IMR-90 (cell line): ENCODE data around the gene CLNK. TPM values are rescaled to one million over a fixed set of nuclear protein-coding genes. Genes with fewer than 3 reads are reported as not detected.

ENCODE experiments used
- ATAC-seq: fragments of 200-7000 bp; cut with Tn5 transposase; 2 replicates; pipeline ENCODE4 v1.9.1; 2020; ENCODE audit warnings: low read depth, mild to moderate bottlenecking, moderate library complexity
- BruUV-seq: library from RNA; stranded (reverse); fragments of 400-500 nt; replicated peaks from 2 replicates; lab custom pipeline; 2021; lab: Mats Ljungman, UMichigan
- CTCF ChIA-PET: fragments of 300-600 bp; formaldehyde crosslinking; extraction: SDS; loops from one replicate; lab custom pipeline; 2021; ENCODE audit warnings: antibody characterized with exemption; lab: Yijun Ruan, JAX
- POLR2A ChIA-PET: fragments of 300-600 bp; sonication (Branson Sonifier 250); formaldehyde crosslinking; loops from one replicate; lab custom pipeline; 2022; ENCODE audit warnings: antibody characterized with exemption; ENCODE audit not compliant: unreplicated experiment; lab: Charles Lee
- DNase-seq: peaks from one replicate; pipeline ENCODE4 v3.0.0; 2013
- H2AFZ ChIP-seq: replicated peaks from 2 replicates; pipeline ENCODE3; 2013; ENCODE audit warnings: low read length, mild to moderate bottlenecking; ENCODE audit not compliant: poor library complexity
- H2AK5ac ChIP-seq: 2 replicates; pipeline ENCODE4 v1.6.1; 2013; ENCODE audit warnings: low read depth, low read length, inconsistent platforms
- H2AK9ac ChIP-seq: replicated peaks from 2 replicates; pipeline ENCODE3; 2013; ENCODE audit warnings: mild to moderate bottlenecking, low read depth, low read length, moderate library complexity; ENCODE audit not compliant: poor library complexity
- H2BK120ac ChIP-seq: 2 replicates; pipeline ENCODE4 v1.6.1; 2013; ENCODE audit warnings: low read depth, low read length, inconsistent platforms
- H2BK15ac ChIP-seq: 3 replicates; pipeline ENCODE4 v1.6.1; 2013; ENCODE audit warnings: low read depth, low read length, inconsistent platforms
- H2BK20ac ChIP-seq: 2 replicates; pipeline ENCODE4 v1.6.1; 2013; ENCODE audit warnings: low read depth, mild to moderate bottlenecking, inconsistent platforms, low read length, moderate library complexity
- H2BK5ac ChIP-seq: 2 replicates; pipeline ENCODE4 v1.6.1; 2013; ENCODE audit warnings: mild to moderate bottlenecking, low read depth, low read length, inconsistent platforms; ENCODE audit not compliant: poor library complexity, severe bottlenecking
- H3K14ac ChIP-seq: replicated peaks from 2 replicates; pipeline ENCODE4 v1.6.1; 2013; ENCODE audit warnings: low read depth, low read length, inconsistent platforms
- H3K18ac ChIP-seq: 2 replicates; pipeline ENCODE4 v1.6.1; 2013; ENCODE audit warnings: low read depth, low read length, control low read depth
- H3K23ac ChIP-seq: 2 replicates; pipeline ENCODE4 v1.6.1; 2013; ENCODE audit warnings: low read depth, low read length, inconsistent platforms
- H3K27ac ChIP-seq: 2 replicates; pipeline ENCODE4 v1.5.1; 2013; ENCODE audit warnings: mild to moderate bottlenecking, control low read depth, low read length; ENCODE audit not compliant: insufficient read depth
- H3K27me3 ChIP-seq: 2 replicates; pipeline ENCODE4 v1.6.1; 2013; ENCODE audit warnings: low read length; ENCODE audit not compliant: control insufficient read depth, insufficient read depth
- H3K36me3 ChIP-seq: 2 replicates; pipeline ENCODE4 v1.6.1; 2013; ENCODE audit warnings: low read length, mixed read lengths; ENCODE audit not compliant: control insufficient read depth, insufficient read depth
- H3K4ac ChIP-seq: 2 replicates; pipeline ENCODE4 v1.6.1; 2013; ENCODE audit warnings: low read depth, low read length, inconsistent platforms
- H3K4me1 ChIP-seq: 2 replicates; pipeline ENCODE4 v1.6.1; 2013; ENCODE audit warnings: low read length, mixed read lengths; ENCODE audit not compliant: control insufficient read depth, insufficient read depth
- H3K4me2 ChIP-seq: 2 replicates; pipeline ENCODE4 v1.6.1; 2013; ENCODE audit warnings: low read depth, mild to moderate bottlenecking, control low read depth, low read length, moderate library complexity
- H3K4me3 ChIP-seq: 2 replicates; pipeline ENCODE4 v1.5.1; 2013; ENCODE audit warnings: low read depth, mild to moderate bottlenecking, control low read depth, low read length, moderate library complexity; ENCODE audit not compliant: insufficient read depth
- H3K56ac ChIP-seq: 2 replicates; pipeline ENCODE4 v1.6.1; 2013; ENCODE audit warnings: low read length, inconsistent platforms; ENCODE audit not compliant: insufficient read depth; ENCODE audit errors: extremely low read depth
- H3K79me1 ChIP-seq, 2 experiments: 2 replicates each; pipeline ENCODE4 v1.6.1; 2013; ENCODE audit warnings: low read length in 2 of 2, inconsistent platforms in 1 of 2, low read depth in 1 of 2
- H3K9ac ChIP-seq: 2 replicates; pipeline ENCODE4 v1.6.1; 2013; ENCODE audit warnings: low read depth, low read length, control low read depth
- H3K9me1 ChIP-seq: 2 replicates; pipeline ENCODE4 v1.6.1; 2013; ENCODE audit warnings: low read length, inconsistent platforms; ENCODE audit not compliant: insufficient read depth
- H3K9me3 ChIP-seq: 2 replicates; pipeline ENCODE4 v1.6.1; 2013; ENCODE audit warnings: low read length; ENCODE audit not compliant: control insufficient read depth, insufficient read depth
- H4K20me1 ChIP-seq: 2 replicates; pipeline ENCODE4 v1.6.1; 2013; ENCODE audit warnings: low read length, inconsistent platforms; ENCODE audit not compliant: insufficient read depth
- H4K5ac ChIP-seq: 2 replicates; pipeline ENCODE4 v1.6.1; 2013; ENCODE audit warnings: mild to moderate bottlenecking, low read depth, low read length, control low read depth
- H4K8ac ChIP-seq, 2 experiments: 2 replicates each; pipeline ENCODE4 v1.6.1; 2013; ENCODE audit warnings: low read depth in 2 of 2, low read length in 2 of 2, control low read depth in 1 of 2, inconsistent platforms in 1 of 2
- H4K91ac ChIP-seq: 2 replicates; pipeline ENCODE4 v1.6.1; 2013; ENCODE audit warnings: low read depth, low read length, inconsistent platforms; ENCODE audit not compliant: insufficient read depth
- BHLHE40 ChIP-seq: fragments of 150-350 bp; IDR thresholded peaks from 2 replicates; pipeline ENCODE4 v1.6.1; 2016; ENCODE audit warnings: mild to moderate bottlenecking, low read depth, low read length
- CEBPB ChIP-seq: IDR thresholded peaks from 2 replicates; pipeline ENCODE4 v1.6.1; 2012; ENCODE audit warnings: low read depth, low read length, improper control_type of control experiment
- CHD1 ChIP-seq: IDR thresholded peaks from 2 replicates; pipeline ENCODE4 v1.6.1; 2012; ENCODE audit warnings: low read depth, low read length, improper control_type of control experiment
- CTCF ChIP-seq: conservative IDR thresholded peaks from 2 replicates; pipeline ENCODE4 v1.5.1; 2012; ENCODE audit warnings: mild to moderate bottlenecking, low read depth, low read length, improper control_type of control experiment
- ELK1 ChIP-seq: fragments of 150-350 bp; IDR thresholded peaks from 2 replicates; pipeline ENCODE4 v1.6.1; 2016; ENCODE audit warnings: low read depth, mild to moderate bottlenecking, low read length, moderate library complexity, borderline replicate concordance
- FOS ChIP-seq: fragments of 150-350 bp; IDR thresholded peaks from 2 replicates; pipeline ENCODE4 v1.6.1; 2016; ENCODE audit warnings: low read depth, low read length
- MAFK ChIP-seq: IDR thresholded peaks from 2 replicates; pipeline ENCODE4 v1.6.1; 2012; ENCODE audit warnings: low read depth, low read length, improper control_type of control experiment
- MAZ ChIP-seq: IDR thresholded peaks from 2 replicates; pipeline ENCODE4 v1.6.1; 2012; ENCODE audit warnings: low read depth, mild to moderate bottlenecking, low read length, improper control_type of control experiment, moderate library complexity, borderline replicate concordance
- MXI1 ChIP-seq: IDR thresholded peaks from 2 replicates; pipeline ENCODE4 v1.6.1; 2012; ENCODE audit warnings: low read depth, mild to moderate bottlenecking, low read length, moderate library complexity, borderline replicate concordance
- NFE2L2 ChIP-seq: fragments of 150-350 bp; IDR thresholded peaks from 2 replicates; pipeline ENCODE4 v1.6.1; 2016; ENCODE audit warnings: low read depth, mild to moderate bottlenecking, low read length
- POLR2A ChIP-seq: IDR thresholded peaks from 2 replicates; pipeline ENCODE4 v1.6.1; 2012; ENCODE audit warnings: mild to moderate bottlenecking, low read depth, low read length
- RAD21 ChIP-seq: IDR thresholded peaks from 2 replicates; pipeline ENCODE4 v1.6.1; 2012; ENCODE audit warnings: low read length, improper control_type of control experiment
- RCOR1 ChIP-seq: IDR thresholded peaks from 2 replicates; pipeline ENCODE4 v1.6.1; 2012; ENCODE audit warnings: mild to moderate bottlenecking, low read length, improper control_type of control experiment; ENCODE audit not compliant: insufficient replicate concordance
- RFX5 ChIP-seq: IDR thresholded peaks from 2 replicates; pipeline ENCODE4 v1.8.0; 2012; ENCODE audit warnings: low read depth, mild to moderate bottlenecking, low read length, moderate library complexity
- SMC3 ChIP-seq: fragments of 150-350 bp; IDR thresholded peaks from 2 replicates; pipeline ENCODE4 v1.6.1; 2016; ENCODE audit warnings: low read depth, mild to moderate bottlenecking, antibody characterized with exemption, low read length, moderate library complexity
- USF2 ChIP-seq: fragments of 150-350 bp; IDR thresholded peaks from 2 replicates; pipeline ENCODE4 v1.6.1; 2017; ENCODE audit warnings: mild to moderate bottlenecking, antibody characterized with exemption, low read length, low read depth
- WGBS, 2 experiments: methylation state at CpG; one replicate each; pipeline versions ENCODE4 v1.1.5 to v1.1.7; 2013; ENCODE audit warnings: missing lambda C conversion rate in 2 of 2; ENCODE audit not compliant: insufficient read length in 1 of 2; ENCODE audit errors: extremely low coverage in 2 of 2; 5-methylcytosine and 5-hydroxymethylcytosine counted together
- dilution Hi-C: fragments of 300-500 bp; cut with HindIII; formaldehyde crosslinking; loops from one replicate; pipeline ENCODE4 v1.14.3; 2018; ENCODE audit warnings: low sequenced_read_pairs; ENCODE audit not compliant: unreplicated experiment
- in situ Hi-C: fragments of 300-500 bp; cut with MboI; formaldehyde crosslinking; loops from 3 replicates; pipeline ENCODE4 v1.14.3; 2019; ENCODE audit warnings: low sequenced_read_pairs, inconsistent platforms, mixed read lengths
- intact Hi-C: fragments of 100-400 bp; cut with micrococcal nuclease; formaldehyde crosslinking; loops from 2 replicates; pipeline ENCODE4 v1.10.0; 2022
- polyA plus RNA-seq, 3 experiments: library from polyadenylated mRNA; depleted of rRNA; stranded (reverse); fragments of >200 nt; gene quantifications; 2 replicates each; pipeline ENCODE4 v1.2.3, GENCODE V29; 2012; ENCODE audit warnings: low replicate concordance in 1 of 3
- total RNA-seq: library from RNA; depleted of rRNA; stranded (reverse); fragments of >200 nt; gene quantifications from 2 replicates; pipeline ENCODE4 v1.2.3, GENCODE V29; 2012

The CLNK gene
- total and polyA plus RNA-seq, 2 of the 4 experiments (the other 2 are of a cell fraction) = not detected

- DNase-seq (no peak), ATAC-seq (no peak)
- Histone ChIP-seq H4K20me1 (no peaks in the 10 kb centered on the region), H3K27me3 (peaks cover 9% of the 10 kb centered on the region), H2BK20ac (no peak overlapping the region), H3K36me3 (no peaks in the 10 kb centered on the region), H3K79me1 (no peaks in the 10 kb centered on the region), H4K8ac (no peak overlapping the region), H3K56ac (no peak overlapping the region), H2AK5ac (no peak overlapping the region), H3K27ac (no peak overlapping the region), H3K4ac (no peak overlapping the region), H2AFZ (no peak overlapping the region), H3K9me3 (no peaks in the 10 kb centered on the region), H2BK5ac (no peak overlapping the region), H3K4me1 (no peaks in the 10 kb centered on the region), H3K14ac (no peak overlapping the region), H3K9ac (no peak overlapping the region), H4K91ac (no peak overlapping the region), H3K18ac (no peak overlapping the region), H3K23ac (no peak overlapping the region), H2AK9ac (no peak overlapping the region), H2BK15ac (no peak overlapping the region), H3K9me1 (no peaks in the 10 kb centered on the region), H2BK120ac (no peak overlapping the region), H4K5ac (no peak overlapping the region), H3K4me2 (no peak overlapping the region), H3K4me3 (no peak overlapping the region)
- in situ Hi-C loops = no loop called here
- dilution Hi-C loops = no loop called here
- no CpG with 5 or more reads among the region's 2 CpGs for WGBS, 2 experiments
- BruUV-seq = no TSS peak
- CTCF ChIA-PET = no interaction called here
- intact Hi-C loops = no loop called here
- POLR2A ChIA-PET = no interaction called here
- no peak for TF ChIP-seq FOS
- no peak for TF ChIP-seq SMC3
- no peak for TF ChIP-seq NFE2L2
- TF ChIP-seq CEBPB = no peak
- TF ChIP-seq RAD21 = no peak
- TF ChIP-seq MAZ = no peak
- no peak for TF ChIP-seq POLR2A
- TF ChIP-seq BHLHE40 = no peak
- no peak for TF ChIP-seq MXI1
- TF ChIP-seq ELK1 = no peak
- no peak for TF ChIP-seq RCOR1
- no peak for TF ChIP-seq CTCF
- TF ChIP-seq USF2 = no peak
- no peak for TF ChIP-seq CHD1
- no peak for TF ChIP-seq MAFK
- TF ChIP-seq RFX5 = no peak
These were observed 112.7 kb downstream of the CLNK start for GRCh38 chr4:10571909-10572308.
